B cell (primary cell): ENCODE results near the gene AP3S1. TPM values are rescaled to one million over a fixed set of nuclear protein-coding genes. Genes with fewer than 3 reads are reported as not detected.

Source experiments
- ATAC-seq: fragments of 200-7000 bp; cut with Tn5 transposase; one replicate; pipeline ENCODE4 v1.10.0; 2021; ENCODE audit warnings: low read depth, mild to moderate bottlenecking, moderate number of reproducible peaks, moderate library complexity
- CTCF ChIA-PET: fragments of 350-600 bp; sonication (Branson Sonifier 250); formaldehyde crosslinking; loops from one replicate; lab custom pipeline; 2021; ENCODE audit warnings: antibody characterized with exemption, inconsistent platforms; lab: Charles Lee
- POLR2A ChIA-PET: fragments of 350-600 bp; sonication (Branson Sonifier 250); formaldehyde crosslinking; loops from one replicate; lab custom pipeline; 2021; ENCODE audit warnings: antibody characterized with exemption; lab: Charles Lee
- DNase-seq: peaks from one replicate; pipeline ENCODE4 v3.0.0; 2013
- H2AFZ ChIP-seq: 2 replicates; pipeline ENCODE4 v1.6.1; 2012; ENCODE audit warnings: mild to moderate bottlenecking, low read depth, low read length; ENCODE audit not compliant: insufficient read depth, poor library complexity, severe bottlenecking
- H3K27ac ChIP-seq, 2 donors: 1 replicate in 1 of 2; 2 replicates in 1 of 2; pipeline ENCODE4 v1.5.1; 2012 to 2013; ENCODE audit warnings: low read length in 2 of 2, mild to moderate bottlenecking in 2 of 2, moderate library complexity in 1 of 2
- H3K27me3 ChIP-seq, 4 experiments: fragments of 200-600 bp in 1 of 4; sonication (generic) in 1 of 4; replicated peaks in 1 of 4; 1 replicate in 2 of 4; 2 replicates in 2 of 4; pipeline versions ENCODE4 v1.6.1 to v1.7.0; 2013 to 2016; ENCODE audit warnings: low read length in 3 of 4, mild to moderate bottlenecking in 2 of 4, mixed read lengths in 1 of 4, moderate library complexity in 1 of 4; ENCODE audit not compliant: insufficient read depth in 4 of 4, control insufficient read depth in 3 of 4; ENCODE audit errors: control extremely low read depth in 1 of 4
- H3K36me3 ChIP-seq, 2 experiments: replicated peaks in 1 of 2; 1 replicate in 1 of 2; 2 replicates in 1 of 2; pipeline versions ENCODE4 v1.6.1 to v1.7.1; 2013; ENCODE audit warnings: low read length in 1 of 2; ENCODE audit not compliant: insufficient read depth in 2 of 2, control insufficient read depth in 1 of 2; ENCODE audit errors: control extremely low read depth in 1 of 2, extremely low read depth in 1 of 2
- H3K4me1 ChIP-seq, 2 donors: fragments of 200-600 bp in 1 of 2; sonication (generic) in 1 of 2; 1 replicate in 1 of 2; 2 replicates in 1 of 2; pipeline versions ENCODE4 v1.5.1 to v1.6.1; 2013 to 2017; ENCODE audit warnings: low read length in 2 of 2; ENCODE audit not compliant: control insufficient read depth in 2 of 2, insufficient read depth in 2 of 2
- H3K4me2 ChIP-seq: replicated peaks from 2 replicates; pipeline ENCODE3; 2012; ENCODE audit warnings: mild to moderate bottlenecking, low read depth, low read length; ENCODE audit not compliant: poor library complexity, severe bottlenecking
- H3K4me3 ChIP-seq, 5 experiments: fragments of 200-600 bp in 1 of 5; sonication (generic) in 1 of 5; 1 replicate in 3 of 5; 2 replicates in 2 of 5; pipeline versions ENCODE4 v1.5.1 to v1.7.0; 2011 to 2016; ENCODE audit warnings: low read length in 4 of 5, mild to moderate bottlenecking in 4 of 5, low read depth in 2 of 5, control low read depth in 1 of 5, moderate library complexity in 1 of 5; ENCODE audit not compliant: insufficient read depth in 1 of 5; ENCODE audit errors: control extremely low read depth in 1 of 5, extremely low read depth in 1 of 5
- H3K79me2 ChIP-seq: fragments of 200-600 bp; sonication (generic); one replicate; pipeline ENCODE4 v1.6.0; 2016; ENCODE audit warnings: low read length; ENCODE audit not compliant: control insufficient read depth, insufficient read depth
- H3K9ac ChIP-seq: fragments of 200-600 bp; sonication (generic); 2 replicates; pipeline ENCODE4 v1.6.1; 2017; ENCODE audit warnings: mild to moderate bottlenecking, low read length, moderate library complexity
- H3K9me3 ChIP-seq, 3 donors: one replicate each; pipeline versions ENCODE4 v1.6.1 to v1.7.1; 2013; ENCODE audit warnings: low read length in 2 of 3; ENCODE audit not compliant: control insufficient read depth in 2 of 3, insufficient read depth in 1 of 3; ENCODE audit errors: control extremely low read depth in 1 of 3
- H4K20me1 ChIP-seq: 2 replicates; pipeline ENCODE4 v1.6.0; 2012; ENCODE audit warnings: mild to moderate bottlenecking, low read length; ENCODE audit not compliant: insufficient read depth, control insufficient read depth, poor library complexity, severe bottlenecking
- H3K27ac Mint-ChIP-seq: one replicate; pipeline ENCODE4 v1.8.0; 2021; ENCODE audit warnings: mixed read lengths
- H3K27me3 Mint-ChIP-seq: one replicate; pipeline ENCODE4 v1.8.0; 2021; ENCODE audit warnings: mixed read lengths
- H3K4me1 Mint-ChIP-seq: one replicate; pipeline ENCODE4 v1.8.0; 2021; ENCODE audit warnings: mixed read lengths
- H3K4me3 Mint-ChIP-seq: one replicate; pipeline ENCODE4 v1.8.0; 2021; ENCODE audit warnings: mixed read lengths
- H3K9me3 Mint-ChIP-seq: one replicate; pipeline ENCODE4 v1.8.0; 2022; ENCODE audit warnings: mixed read lengths; ENCODE audit not compliant: insufficient read depth
- CTCF ChIP-seq: fragments of 200-600 bp; IDR thresholded peaks from one replicate; pipeline ENCODE4 v1.8.0; 2022; ENCODE audit warnings: antibody characterized with exemption, mild to moderate bottlenecking
- EZH2 ChIP-seq: IDR thresholded peaks from 2 replicates; pipeline ENCODE4 v1.6.1; 2012; ENCODE audit warnings: borderline replicate concordance, low read depth, mild to moderate bottlenecking, moderate library complexity, low read length; ENCODE audit not compliant: insufficient read depth, poor library complexity, severe bottlenecking
- WGBS: methylation state at CpG from one replicate; pipeline ENCODE4 v1.1.5; 2013; ENCODE audit warnings: missing lambda C conversion rate; ENCODE audit not compliant: insufficient coverage; 5-methylcytosine and 5-hydroxymethylcytosine counted together
- intact Hi-C: fragments of 100-400 bp; cut with micrococcal nuclease; formaldehyde crosslinking; loops from one replicate; pipeline ENCODE4 v1.10.0; 2022
- polyA plus RNA-seq: library from polyadenylated mRNA; depleted of rRNA; stranded (reverse); fragments of >200 nt; gene quantifications from 2 replicates; pipeline ENCODE4 v1.2.3, GENCODE V29; 2012
- total RNA-seq, 2 donors: library from RNA; stranded (reverse); fragments of 120-200 nt in 1 of 2; gene quantifications; 1 replicate in 1 of 2; 2 replicates in 1 of 2; pipeline versions ENCODE4 v1.2.3 to v1.2.4, GENCODE V29; 2013 to 2022

AP3S1 gene
- total and polyA plus RNA-seq, 2 donors (not counting 1 experiment from before 2014, with no cell fraction given): 12.8 to 47.6 TPM

- no peak overlapping the region for H3K9ac ChIP-seq
- no peaks in the 10 kb centered on the region for H3K27me3 Mint-ChIP-seq
- ChIA-PET CTCF (no interaction called here), POLR2A (no interaction called here)
- no peak overlapping the region for H3K27ac Mint-ChIP-seq
- TF ChIP-seq EZH2 (no peak), CTCF (no peak)
- no peak overlapping the region for H2AFZ ChIP-seq
- H4K20me1 ChIP-seq: peaks cover 11% of the 10 kb centered on the region
- H3K36me3 ChIP-seq: no peaks in the 10 kb centered on the region
- H3K4me3 Mint-ChIP-seq: no peak overlapping the region
- H3K4me3 ChIP-seq: no peak overlapping the region
- WGBS: no CpG with 5 or more reads among the region's 1 CpG
- peaks cover 0 to 6% (median 0%) of the 10 kb centered on the region in 3 donors for H3K9me3 ChIP-seq
- no peak overlapping the region for H3K4me2 ChIP-seq
- no peaks in the 10 kb centered on the region for H3K4me1 ChIP-seq
- peaks cover 90% of the 10 kb centered on the region for H3K79me2 ChIP-seq
- no peak for DNase-seq
- intact Hi-C loops: no loop called here
- H3K4me1 Mint-ChIP-seq: peaks cover 21% of the 10 kb centered on the region
- ATAC-seq: no peak
- H3K27me3 ChIP-seq: no peaks in the 10 kb centered on the region
- H3K9me3 Mint-ChIP-seq: peaks cover 4% of the 10 kb centered on the region
- H3K27ac ChIP-seq: no peak overlapping the region
Measured at GRCh38 chr5:115857057-115857479, 15.3 kb downstream of the AP3S1 start.

- Histone ChIP-seq H3K4me1 (no peaks in the 10 kb centered on the region), H3K27ac (no peak overlapping the region), H3K9ac (no peak overlapping the region), H3K79me2 (peaks cover 85% of the 10 kb centered on the region), H3K4me3 (no peak overlapping the region), H2AFZ (no peak overlapping the region), H3K4me2 (no peak overlapping the region), H3K9me3 (peaks cover 0 to 6% (median 0%) of the 10 kb centered on the region in 3 donors), H4K20me1 (peaks cover 11% of the 10 kb centered on the region), H3K36me3 (no peaks in the 10 kb centered on the region), H3K27me3 (no peaks in the 10 kb centered on the region)
- Mint-ChIP-seq H3K4me3 (no peak overlapping the region), H3K27me3 (no peaks in the 10 kb centered on the region), H3K4me1 (peaks cover 21% of the 10 kb centered on the region), H3K9me3 (peaks cover 4% of the 10 kb centered on the region), H3K27ac (no peak overlapping the region)
- DNase-seq (no peak), ATAC-seq (no peak)
- ChIA-PET CTCF (no interaction called here), POLR2A (no interaction called here)
- intact Hi-C loops: no loop called here
- no peak for TF ChIP-seq EZH2
- TF ChIP-seq CTCF: no peak
- WGBS: no CpG with 5 or more reads among the region's 2 CpGs
Measured at GRCh38 chr5:115857626-115858349, 16.1 kb downstream of the AP3S1 start.
